Fibroblast of villous mesenchyme (primary cell): ENCODE measurements around the gene KHDC4. TPM values are rescaled to one million over a fixed set of nuclear protein-coding genes. Genes with fewer than 3 reads are reported as not detected.

Source experiments
- DNase-seq: peaks from one replicate; pipeline ENCODE4 v3.0.0-alpha.2; 2010; ENCODE audit warnings: low read depth
- H3K4me3 ChIP-seq: 2 replicates; pipeline ENCODE4 v1.5.1; 2011; ENCODE audit warnings: low read depth, mild to moderate bottlenecking, low read length
- CTCF ChIP-seq: IDR thresholded peaks from 2 replicates; pipeline ENCODE4 v1.5.1; 2012; ENCODE audit warnings: low read depth, mild to moderate bottlenecking, low read length; ENCODE audit not compliant: insufficient read depth
- total RNA-seq: library from RNA; depleted of rRNA; stranded (reverse); fragments of >200 nt; gene quantifications from 2 replicates; pipeline ENCODE4 v1.2.3, GENCODE V29; 2012

The KHDC4 gene
- total RNA-seq, 1 donor, result 42.7 TPM

- no peak for DNase-seq
- no peak overlapping the region for H3K4me3 ChIP-seq
- TF ChIP-seq CTCF, result no peak
Measured at GRCh38 chr1:155951753-155952504, 17.7 kb upstream of the KHDC4 start.

GRCh38 chr1:155950829-155951228, 16.6 kb upstream of the KHDC4 start:
- TF ChIP-seq CTCF, result no peak
- H3K4me3 ChIP-seq, result no peak overlapping the region
- no peak for DNase-seq

- no peak for DNase-seq
- TF ChIP-seq CTCF, result no peak
- H3K4me3 ChIP-seq, result no peak overlapping the region
Measured at GRCh38 chr1:155947741-155948140, 13.5 kb upstream of the KHDC4 start.

GRCh38 chr1:155947292-155947691, 13.1 kb upstream of the KHDC4 start:
- no peak for DNase-seq
- no peak overlapping the region for H3K4me3 ChIP-seq
- no peak for TF ChIP-seq CTCF

- no peak overlapping the region for H3K4me3 ChIP-seq
- DNase-seq, result no peak
- TF ChIP-seq CTCF, result no peak
Measured at GRCh38 chr1:155946633-155947219, 12.5 kb upstream of the KHDC4 start.

GRCh38 chr1:155944444-155944799, 10.2 kb upstream of the KHDC4 start:
- TF ChIP-seq CTCF, result no peak

More at GRCh38 chr1:155944444-155944799, 10.2 kb upstream of the KHDC4 start:
- no peak for DNase-seq
- no peak overlapping the region for H3K4me3 ChIP-seq
